ENCODE results near the gene HMGCS2.

The HMGCS2 gene

DNA sequence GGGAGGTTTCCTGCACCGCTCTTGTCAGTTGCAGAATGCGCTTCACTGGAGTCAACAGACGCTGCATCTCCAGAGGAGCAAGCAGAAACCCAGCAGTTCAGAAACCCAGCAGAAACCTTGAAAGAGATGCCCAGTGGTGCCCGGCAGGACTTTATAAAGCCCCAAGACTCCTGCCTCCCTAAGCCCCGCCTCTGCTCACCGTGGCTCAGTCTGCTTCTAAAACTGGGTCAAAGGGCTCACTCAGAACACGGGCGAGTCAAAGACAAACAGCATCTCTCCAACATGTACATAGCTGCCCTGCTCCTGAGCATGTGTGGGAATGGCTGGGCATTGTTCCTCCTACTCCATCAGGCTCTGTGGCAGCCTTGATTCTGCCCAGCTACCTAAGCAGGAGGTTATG is at the start of gene HMGCS2:
Gene HMGCS2 (minus strand): TSS at position 128 of the 400 bp plus-strand sequence. CDS start 61 bp downstream, at position 67.
- DNase-seq (ENCODE audit: low spot score), result no peak

DNA sequence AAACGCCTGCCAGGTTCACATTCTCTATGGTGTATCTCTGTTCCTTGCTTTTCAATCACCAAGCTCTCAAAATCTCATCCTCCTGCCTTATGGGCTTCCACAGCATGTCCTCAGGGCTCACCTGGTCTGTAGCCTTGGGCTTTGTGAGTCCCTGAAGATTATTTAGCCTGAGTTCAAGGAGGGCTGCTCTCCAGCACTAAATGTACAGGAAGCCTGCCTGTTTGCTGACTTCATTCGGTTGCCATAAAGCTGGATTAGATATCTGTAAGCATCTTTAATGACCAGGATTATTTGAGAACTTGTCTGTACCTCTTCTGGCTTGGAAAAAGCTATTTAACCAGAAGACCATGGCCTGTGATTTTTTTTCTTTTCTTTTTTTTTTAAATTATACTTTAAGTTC is 49.5 kb upstream of the HMGCS2 start:
- DNase-seq (ENCODE audit: low spot score), result no peak

DNA sequence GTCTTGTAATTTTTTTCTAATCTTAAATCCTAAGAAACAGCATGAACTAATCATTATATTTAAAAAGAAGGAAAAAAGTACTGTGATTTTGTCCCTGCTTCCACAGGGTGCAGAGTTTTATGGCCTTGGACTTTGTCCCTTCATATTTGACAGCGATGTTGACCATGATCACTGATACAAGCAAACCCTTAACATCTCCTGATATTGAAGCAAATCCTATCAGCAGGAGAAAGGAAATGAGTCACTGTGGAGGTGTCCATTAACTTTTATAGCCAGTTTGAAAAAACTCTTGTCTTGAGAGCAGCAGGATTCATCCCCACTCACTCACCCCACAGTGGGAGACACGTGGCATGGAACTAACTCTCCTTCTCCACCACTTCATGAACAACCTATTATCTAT is 47.7 kb upstream of the HMGCS2 start:
- DNase-seq (ENCODE audit: low spot score), result no peak

DNA sequence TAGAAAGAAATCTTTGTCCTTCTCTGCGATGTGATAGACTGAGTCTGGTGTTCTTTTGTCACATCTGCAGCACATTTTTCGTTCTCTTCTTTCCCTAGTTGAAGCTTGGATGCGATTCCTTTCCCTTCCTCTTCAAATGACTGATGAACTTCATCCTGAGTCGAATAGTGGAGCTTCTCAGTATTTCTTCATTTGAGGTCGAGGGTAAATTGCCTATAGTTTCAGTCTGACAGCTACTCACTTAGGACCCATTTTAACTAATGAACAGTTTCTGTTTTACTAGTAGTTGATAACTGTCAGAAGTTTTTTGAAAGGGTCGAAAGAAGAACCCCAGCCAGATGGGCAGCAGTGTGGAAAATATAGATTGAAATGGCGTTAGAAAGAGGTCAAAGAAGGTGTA is 47.2 kb upstream of the HMGCS2 start:
- DNase-seq (ENCODE audit: low spot score), result no peak

DNA sequence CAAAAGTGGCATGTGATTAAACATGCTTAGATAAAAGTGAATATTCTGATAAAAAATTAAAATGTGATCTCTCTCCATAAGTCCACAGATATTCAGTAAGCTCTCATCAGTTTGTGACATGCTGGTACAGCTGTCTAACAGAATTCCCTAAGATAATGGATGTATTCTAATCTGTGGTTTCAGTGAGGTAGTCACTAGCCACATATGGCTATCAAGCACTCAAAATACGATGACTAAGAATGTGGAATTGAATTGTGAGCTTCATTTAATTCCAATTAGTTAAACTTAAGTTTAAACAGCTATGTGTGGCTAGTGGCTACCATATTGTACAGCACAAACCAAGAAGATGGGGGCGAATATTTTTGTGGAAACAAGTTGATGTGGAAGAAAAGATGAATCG is 46.7 kb upstream of the HMGCS2 start:
- no peak for DNase-seq (ENCODE audit: low spot score)

DNA sequence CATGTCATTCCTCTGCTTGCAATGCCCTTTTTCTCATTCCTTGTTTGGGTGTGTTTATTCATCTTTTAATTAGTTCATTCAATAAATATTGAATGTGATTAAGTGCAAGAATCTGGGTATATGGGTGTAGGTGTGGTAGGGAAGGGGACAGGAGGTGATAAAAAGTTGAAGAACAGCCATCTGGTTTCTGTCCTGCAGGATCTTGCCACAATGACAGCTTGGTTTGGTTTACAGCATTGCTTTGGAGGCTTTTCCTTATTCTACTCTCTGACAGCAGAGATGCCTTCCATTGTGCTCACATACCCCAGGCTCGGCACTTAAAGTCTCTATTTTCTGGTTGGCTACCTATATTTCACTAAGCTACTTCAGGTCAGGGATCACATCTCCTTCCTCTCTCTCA is 45.6 kb upstream of the HMGCS2 start:
- DNase-seq (ENCODE audit: low spot score), result no peak

DNA sequence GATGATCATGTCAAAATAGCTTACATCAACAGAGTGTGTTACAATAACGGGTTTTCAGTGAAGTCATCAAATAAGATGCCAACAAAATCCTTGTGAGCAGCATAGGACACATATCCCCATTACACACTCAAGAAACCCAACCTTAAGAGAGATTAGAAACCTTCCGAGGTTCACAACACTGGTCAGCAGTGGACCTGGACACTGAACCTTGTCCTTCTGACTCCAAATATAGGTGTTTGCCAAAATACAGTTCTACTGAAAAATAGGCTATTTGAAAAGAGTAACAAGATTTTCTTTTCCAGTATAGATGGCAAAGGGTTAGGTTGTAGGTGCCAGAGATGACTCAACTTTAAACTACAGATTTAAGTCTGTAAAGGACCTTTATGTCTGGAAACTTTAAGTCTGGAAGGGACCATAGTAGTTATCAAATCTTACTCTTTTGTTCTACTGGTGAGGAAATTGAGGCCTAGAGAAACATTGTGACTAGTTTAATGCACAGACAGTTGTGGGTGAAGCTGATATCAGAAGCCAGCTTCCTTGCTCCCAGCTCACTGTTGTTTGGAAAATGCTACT is 43.4 kb upstream of the HMGCS2 start:
- DNase-seq (ENCODE audit: low spot score), result no peak

DNA sequence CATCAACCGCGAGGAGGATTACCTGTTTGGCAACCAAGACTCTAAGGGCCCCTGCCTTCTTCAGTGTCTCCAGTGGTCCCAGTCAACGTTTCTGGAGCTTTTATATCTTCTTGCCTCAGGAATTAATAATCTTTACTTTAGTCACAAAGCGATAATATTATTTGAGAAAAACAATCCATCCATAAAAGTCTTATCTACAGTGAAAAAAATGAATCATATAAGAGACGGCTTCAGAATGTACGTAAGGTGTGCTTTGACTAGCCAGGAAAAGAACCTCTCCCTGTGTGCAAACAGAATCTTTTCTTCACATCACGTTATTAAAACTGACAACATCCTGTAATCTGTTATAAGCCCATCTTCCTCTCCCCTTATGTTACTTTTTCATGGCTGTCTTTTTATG is 42.7 kb upstream of the HMGCS2 start, which contains the start of gene REG4:
Gene REG4 (minus strand): TSS at position 74 of the 400 bp plus-strand sequence. CDS start 2,691 bp downstream, outside the sequence.
- DNase-seq (ENCODE audit: low spot score), result no peak

DNA sequence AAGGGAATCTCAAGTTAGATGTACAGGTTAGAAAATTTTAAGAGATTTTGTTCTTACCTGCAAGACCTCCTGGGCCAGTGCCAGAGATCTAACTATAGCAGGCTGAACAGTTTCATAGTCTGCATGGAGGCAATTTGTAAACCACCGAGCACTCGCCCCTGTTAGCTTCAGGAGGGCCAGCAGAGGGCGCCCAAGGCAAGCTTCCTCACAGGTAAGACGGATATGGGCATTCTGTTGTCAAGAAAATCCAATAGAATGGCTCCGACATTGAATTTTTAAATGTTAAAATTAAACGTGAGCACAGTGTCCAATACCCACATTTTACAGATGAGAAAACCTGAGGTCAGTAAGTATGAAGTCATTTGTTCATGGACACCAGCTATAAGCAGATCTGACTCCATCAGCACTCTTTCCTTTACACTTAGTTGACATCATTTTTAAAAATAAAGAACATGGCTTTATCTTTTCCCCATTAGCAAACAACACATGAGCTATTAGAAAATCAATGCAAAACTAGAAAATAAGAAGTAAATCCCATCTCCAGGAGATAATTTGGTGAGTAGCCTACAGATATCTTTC is 40.4 kb upstream of the HMGCS2 start:
- DNase-seq (ENCODE audit: low spot score), result peak; percentile 72

DNA sequence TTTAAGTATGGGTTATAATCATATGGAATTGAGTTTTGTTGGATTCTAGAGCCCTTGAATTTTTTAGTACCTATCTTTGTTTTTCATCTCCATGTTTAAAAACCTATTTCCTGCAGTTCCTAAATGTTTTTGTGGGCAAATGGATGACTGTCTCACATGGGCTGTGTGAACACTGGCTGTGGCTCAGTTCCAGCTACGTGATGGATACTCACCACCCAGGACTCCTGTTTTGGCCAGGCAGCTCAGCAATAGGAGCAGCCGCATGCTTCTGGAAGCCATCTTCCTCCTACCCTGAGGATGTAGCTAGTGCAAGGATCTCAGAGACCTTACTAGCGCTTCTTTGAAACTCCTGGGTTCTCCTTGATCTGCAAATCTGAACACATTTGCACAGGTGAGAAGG is 39.8 kb upstream of the HMGCS2 start:
- DNase-seq (ENCODE audit: low spot score), result no peak

DNA sequence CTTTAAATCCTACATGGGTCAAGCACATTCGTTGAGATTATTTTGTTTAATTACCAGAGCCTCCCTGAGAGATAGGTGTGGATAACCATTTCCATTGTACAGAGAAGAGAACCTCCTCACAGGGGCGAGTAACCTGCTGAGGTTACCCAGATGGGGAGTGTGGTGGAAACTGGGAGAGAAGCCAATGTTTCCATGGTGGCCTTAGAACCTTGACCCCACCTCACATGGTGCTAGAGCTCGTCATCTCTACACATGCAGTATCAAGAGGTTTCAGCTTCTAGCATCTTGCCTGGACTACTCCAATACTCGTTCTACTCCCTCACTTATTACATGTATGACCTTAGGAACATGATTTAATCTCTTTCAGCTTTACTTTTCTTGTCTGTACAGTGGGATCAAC is 37.8 kb upstream of the HMGCS2 start:
- DNase-seq (ENCODE audit: low spot score), result no peak

DNA sequence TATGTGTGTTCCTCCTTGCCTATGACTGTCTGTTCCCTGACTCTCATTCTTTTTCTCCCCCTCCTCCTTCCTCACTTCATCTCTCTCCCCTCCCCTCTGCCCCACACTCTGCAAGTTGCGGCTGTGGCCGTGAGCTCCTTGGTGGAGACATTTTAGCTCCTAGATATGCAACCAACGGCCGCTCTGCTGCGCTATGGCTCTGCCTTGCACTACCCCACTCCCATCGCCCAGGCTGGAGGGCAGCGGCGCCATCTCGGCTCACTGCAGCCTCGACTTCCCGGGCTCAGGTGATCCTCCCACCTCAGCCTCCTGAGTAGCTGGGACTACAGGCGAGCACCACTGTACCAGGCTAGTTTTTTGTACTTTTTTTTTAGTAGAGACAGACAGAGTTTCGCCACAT is 37.0 kb upstream of the HMGCS2 start:
- no peak for DNase-seq (ENCODE audit: low spot score)

DNA sequence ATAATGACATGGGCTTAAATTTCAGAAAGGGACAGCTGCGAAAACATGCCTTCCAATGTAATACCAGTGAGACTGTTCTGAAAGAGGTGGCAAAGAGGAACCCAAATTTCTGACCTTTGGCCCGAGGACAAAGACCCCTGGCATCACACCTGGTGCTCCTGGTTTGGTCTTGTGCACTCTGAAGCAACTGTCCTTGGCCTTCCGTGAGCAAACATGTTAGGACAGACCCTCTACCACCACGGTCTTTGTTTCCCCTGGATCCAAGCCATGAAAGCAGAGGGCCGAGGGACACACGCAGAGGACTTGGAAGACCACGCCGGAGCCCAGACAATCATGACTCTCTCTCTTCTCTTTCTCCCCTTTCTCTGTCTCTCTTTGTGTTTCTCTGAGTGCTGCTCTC is 36.5 kb upstream of the HMGCS2 start:
- DNase-seq (ENCODE audit: low spot score), result no peak

DNA sequence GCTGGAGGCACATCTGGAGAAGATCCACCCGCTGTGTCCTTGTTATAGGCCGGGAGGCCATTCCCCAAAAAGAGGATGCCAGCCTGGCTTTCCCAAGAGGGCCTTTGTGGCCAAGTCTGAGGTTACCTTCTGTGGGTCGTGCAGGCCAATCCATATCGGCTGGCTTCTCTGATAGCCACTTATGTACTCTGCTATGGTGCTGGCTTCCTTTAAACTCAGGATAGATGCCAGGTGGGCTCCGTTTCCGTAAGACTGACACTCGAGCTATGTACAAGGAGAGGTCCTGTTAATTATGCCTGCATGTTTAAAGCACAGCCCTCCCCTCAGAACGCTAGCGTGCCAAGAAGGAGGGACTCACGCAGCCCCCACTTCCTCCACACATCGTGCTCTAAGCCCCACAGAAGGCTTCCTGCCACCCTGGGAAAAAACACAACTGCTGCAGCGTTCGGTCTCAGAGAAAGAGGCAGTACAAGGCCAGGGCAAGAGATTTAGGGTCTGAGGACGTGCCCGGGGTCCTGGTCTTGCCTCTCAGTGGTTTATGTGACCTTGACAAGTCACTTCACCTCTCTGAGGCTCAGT is 31.0 kb upstream of the HMGCS2 start:
- no peak for DNase-seq (ENCODE audit: low spot score)

DNA sequence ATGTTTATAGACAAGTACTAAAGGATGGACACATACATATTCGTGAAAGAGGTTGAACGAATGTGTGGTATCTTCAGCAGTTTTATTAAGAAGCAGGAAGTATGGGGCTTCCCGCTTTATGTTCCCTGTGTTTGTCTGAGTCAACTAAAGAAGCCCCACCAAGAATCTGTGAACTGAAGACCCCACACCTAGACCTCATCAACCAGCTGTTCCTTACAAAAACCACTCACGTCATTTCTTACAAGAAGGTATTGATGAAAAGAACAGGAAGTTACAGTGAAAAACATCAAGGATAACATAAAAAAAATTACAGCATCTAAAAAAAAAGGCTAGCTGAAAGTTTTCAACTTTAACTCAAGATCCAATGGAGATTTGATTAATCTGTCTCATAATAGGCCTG is 30.3 kb upstream of the HMGCS2 start:
- no peak for DNase-seq (ENCODE audit: low spot score)

DNA sequence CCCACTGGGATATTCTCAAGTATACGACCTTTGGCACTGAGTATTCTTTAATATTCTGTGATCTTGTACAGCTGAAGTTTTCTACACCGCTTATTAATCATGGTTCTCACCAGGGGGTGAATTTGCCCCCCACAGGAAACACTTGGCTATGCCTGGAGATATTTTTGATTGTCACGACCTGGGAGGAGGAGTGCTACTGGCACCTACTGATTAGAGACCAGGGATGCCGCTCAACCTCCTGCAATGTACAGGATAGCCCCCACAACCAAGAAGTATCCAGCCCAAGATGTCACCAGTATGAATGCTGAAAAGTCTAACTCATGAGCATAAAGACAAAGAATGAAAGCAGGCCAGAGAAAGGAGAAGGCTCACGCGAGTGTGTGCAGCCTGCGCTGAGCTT is 28.9 kb upstream of the HMGCS2 start:
- no peak for DNase-seq (ENCODE audit: low spot score)

DNA sequence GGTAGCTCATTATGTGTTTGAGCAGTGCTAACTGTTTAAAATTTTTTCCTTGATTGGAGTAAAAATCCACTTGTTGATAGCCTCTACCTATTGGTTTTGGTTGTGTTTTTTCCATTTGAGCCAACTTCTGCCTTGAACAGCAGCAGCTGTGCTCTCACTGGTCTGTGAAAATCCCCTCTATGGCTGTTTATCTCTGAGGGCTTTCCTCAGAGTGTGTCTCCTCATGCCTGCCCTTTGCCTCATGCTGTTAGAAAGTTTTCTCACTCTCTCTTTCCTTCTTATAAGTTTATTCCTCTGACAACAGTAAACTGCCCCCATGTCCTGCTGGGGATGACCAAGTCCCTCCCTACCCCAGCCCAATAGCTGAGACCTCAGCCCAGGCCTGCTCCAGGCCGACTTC is 28.5 kb upstream of the HMGCS2 start:
- DNase-seq (ENCODE audit: low spot score), result no peak

DNA sequence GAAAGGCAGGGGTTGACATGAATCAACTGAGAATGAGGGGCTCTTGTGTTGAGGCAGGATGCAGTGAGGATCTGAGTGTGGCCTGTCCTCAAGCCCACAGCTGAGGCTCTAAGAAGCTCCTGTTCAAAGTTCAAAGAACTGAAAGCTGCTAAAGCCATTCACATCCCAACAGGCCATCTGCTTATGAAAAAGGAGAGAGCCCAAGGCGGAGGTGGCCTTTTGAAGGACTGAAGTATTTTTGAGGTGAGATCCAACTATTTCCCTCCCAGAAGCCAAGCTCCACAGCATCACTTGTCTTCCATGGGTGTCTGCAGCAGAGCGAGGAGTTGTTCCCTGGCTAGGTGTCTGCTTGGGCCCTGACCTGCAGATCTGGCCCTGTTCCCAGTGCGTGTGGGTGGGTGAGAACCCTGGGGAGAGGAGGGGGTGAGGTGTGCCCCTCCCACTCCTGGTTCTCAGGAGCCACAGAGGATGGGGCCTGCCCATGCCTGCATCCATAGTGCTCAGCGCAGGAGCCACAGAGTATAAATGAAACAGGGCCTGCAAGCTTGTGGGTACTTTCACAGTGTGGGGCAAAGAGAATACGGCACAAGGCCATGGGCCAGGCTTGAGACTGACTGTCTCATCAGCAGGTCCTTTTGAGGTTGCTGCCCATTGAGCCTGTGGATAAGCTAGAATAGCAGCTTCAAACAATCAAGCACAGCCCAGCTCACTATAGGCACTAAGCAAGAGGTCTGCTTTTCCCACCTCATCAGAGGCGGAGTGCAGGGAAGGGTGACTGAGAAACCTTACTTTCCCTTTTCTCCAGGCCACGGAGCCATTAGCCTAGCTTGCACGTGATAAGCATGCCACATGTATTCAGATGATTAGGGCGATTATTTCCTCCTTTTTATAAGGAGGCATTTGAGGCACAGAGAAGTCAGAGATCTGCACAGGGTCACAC is 26.8 kb upstream of the HMGCS2 start:
- no peak for DNase-seq (ENCODE audit: low spot score)

DNA sequence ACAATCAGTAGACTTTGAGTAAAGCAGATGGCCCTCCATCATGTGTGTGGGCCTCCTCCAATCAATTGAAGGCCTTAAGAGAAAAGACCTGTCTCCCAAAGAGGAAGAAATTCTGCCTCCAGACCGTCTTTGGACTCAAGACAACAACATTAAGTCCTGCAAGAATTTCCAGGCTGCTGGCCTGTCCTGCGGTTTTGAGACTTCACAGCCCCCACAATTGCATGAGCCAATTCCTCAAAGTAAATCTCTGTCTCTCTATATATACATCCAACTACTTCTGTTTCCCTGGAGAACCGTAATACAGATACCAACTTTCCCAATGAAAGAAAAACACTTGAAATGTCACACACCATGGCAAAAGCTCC is 26.2 kb upstream of the HMGCS2 start:
- DNase-seq (ENCODE audit: low spot score), result no peak

DNA sequence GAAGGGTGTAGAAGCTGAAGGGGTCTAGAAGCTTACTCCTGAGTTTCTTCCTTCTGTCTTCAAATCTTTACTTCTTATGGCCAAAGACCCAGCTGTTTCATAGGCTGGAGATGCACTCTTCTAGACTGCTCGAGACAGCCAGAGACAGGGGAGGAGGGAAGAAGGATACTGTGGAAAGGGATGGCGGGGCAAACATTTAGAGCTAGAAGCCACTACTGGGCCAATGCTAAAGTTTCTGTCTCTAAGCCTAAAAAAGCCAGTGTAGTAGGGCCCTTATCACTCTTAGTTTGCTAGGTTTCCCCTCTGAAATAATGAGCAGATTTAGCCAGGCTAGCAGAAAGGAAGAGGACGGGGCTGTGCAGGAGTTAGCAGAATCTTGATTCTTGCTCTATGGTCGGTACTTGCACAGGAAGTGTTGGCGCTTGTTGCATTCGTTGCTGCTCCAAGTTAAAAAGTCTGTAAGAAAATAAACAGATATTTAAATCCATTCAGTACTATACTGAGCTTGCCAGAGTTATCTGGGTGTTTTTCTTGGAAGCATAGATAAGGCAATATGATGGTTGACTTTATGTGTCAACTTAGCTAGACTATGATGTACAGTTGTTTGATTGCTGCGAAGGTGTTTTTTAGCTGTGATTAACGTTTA is 25.6 kb upstream of the HMGCS2 start:
- DNase-seq (ENCODE audit: low spot score), result no peak

DNA sequence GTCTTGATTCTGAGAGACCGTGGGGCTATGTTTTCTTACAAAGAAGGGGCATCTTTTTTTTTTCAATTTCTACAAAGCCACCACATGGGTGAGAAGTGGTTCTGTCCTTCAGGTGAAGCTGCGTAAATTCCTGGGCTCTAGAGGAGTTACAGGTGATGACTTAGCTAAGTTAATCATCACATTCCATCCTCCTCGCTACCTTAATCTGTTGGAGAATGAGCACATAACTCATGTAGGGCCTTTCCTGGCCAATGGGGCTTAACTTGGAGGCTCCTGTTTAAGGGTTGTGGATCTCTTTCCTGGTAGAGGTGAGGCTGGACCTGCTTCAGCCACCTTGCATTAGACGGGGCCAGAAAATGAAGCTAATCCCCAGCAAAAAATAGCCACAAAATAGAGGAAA is 22.7 kb upstream of the HMGCS2 start:
- no peak for DNase-seq (ENCODE audit: low spot score)

DNA sequence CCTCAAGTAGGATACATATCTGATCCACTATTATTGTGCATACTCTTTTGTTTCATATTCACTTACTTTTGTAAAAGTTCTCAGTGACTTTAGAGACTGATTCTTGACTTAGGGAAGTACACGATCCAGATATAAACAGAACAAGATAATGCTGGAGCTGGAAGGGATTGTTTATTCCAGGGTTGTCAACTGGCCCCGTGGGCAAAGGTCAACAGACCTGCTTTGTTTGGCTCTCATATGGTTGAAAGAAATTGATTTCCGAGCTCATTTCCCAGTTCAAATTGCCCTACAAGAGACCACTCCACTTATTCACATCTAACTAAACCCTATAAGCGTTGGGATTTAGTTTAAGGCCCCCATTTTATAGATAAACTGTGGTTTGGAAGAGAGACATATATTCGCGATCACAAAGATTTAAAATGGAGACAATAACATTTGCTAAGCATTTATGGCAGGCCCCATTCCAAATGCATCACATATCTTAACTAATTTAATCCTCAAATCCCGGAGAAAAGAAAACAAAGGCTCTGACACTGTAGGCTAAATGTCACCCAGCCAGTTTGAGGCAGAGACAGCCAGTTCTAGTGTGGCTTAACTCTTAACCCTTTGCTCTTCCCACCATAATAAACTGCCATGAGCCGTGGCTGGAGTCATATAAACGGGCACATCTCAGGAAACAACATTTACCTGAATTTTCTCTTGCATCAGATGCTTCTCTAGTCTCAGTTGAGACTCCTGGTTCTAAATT is 21.9 kb upstream of the HMGCS2 start:
- no peak for DNase-seq (ENCODE audit: low spot score)
